ENCODE measurements around the gene DTNB.

DNA sequence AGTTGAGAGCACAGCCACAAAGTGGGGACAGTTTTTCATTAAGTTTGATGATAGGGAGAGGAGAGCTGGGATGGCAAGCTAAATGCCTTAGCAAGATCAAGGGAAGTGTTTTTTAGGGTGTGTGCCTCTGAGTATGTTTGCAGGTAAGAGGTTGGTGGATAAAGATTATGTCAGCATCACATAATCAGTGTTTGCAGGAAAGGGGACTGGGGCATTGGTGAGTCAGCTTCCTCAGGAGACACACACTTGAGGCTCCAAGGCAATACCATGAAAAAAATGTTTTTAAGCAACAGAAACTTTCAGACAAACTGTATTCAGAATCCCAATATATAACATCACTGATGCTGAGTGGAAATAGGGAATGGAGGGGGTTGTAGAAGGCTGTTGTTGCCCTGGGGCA is 25.4 kb upstream of the DTNB start:
- TF ChIP-seq, protein P1, sequence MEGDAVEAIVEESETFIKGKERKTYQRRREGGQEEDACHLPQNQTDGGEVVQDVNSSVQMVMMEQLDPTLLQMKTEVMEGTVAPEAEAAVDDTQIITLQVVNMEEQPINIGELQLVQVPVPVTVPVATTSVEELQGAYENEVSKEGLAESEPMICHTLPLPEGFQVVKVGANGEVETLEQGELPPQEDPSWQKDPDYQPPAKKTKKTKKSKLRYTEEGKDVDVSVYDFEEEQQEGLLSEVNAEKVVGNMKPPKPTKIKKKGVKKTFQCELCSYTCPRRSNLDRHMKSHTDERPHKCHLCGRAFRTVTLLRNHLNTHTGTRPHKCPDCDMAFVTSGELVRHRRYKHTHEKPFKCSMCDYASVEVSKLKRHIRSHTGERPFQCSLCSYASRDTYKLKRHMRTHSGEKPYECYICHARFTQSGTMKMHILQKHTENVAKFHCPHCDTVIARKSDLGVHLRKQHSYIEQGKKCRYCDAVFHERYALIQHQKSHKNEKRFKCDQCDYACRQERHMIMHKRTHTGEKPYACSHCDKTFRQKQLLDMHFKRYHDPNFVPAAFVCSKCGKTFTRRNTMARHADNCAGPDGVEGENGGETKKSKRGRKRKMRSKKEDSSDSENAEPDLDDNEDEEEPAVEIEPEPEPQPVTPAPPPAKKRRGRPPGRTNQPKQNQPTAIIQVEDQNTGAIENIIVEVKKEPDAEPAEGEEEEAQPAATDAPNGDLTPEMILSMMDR (conservative IDR thresholded peaks at IDR 0.05) = no peak
- no peak for TF ChIP-seq EZH2 (IDR thresholded peaks at IDR 0.05; ENCODE audit: low read depth)

All from PC-9 (cell line).